ENCODE measurements around the gene G6PC2. TPM values are rescaled to one million over a fixed set of nuclear protein-coding genes. Genes with fewer than 3 reads are reported as not detected.

The G6PC2 gene
- total and polyA plus RNA-seq, 10 of the 15 experiments (the other 5 are each of a cell fraction or from before 2014, with no cell fraction given), result not detected

DNA sequence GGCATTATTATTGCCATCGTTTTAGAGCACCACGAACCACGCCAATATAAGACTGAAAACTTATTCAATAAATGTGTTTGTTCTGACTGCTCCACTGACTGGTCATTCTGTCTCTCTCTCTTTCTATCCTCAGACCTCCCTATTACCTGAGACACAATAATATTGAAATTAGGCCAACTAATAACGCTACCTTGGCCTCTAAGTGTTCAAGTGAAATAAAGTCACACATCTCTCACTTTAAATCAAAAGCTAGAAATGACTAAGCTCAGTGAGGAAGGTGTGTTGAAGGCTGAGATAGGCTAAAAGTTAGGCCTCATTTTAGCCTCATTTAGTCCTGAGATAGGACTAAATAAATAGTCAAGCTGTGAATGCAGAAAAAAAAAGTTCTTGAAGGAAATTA is 38.8 kb downstream of the G6PC2 start:
- TF ChIP-seq, protein P1, sequence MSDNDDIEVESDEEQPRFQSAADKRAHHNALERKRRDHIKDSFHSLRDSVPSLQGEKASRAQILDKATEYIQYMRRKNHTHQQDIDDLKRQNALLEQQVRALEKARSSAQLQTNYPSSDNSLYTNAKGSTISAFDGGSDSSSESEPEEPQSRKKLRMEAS (IDR thresholded peaks at IDR 0.05; ENCODE audit: low read depth, low read length), result no peak
- no peak for TF ChIP-seq BCL11A (IDR thresholded peaks at IDR 0.05; ENCODE audit: low read depth, low read length)
- TF ChIP-seq, protein P2, sequence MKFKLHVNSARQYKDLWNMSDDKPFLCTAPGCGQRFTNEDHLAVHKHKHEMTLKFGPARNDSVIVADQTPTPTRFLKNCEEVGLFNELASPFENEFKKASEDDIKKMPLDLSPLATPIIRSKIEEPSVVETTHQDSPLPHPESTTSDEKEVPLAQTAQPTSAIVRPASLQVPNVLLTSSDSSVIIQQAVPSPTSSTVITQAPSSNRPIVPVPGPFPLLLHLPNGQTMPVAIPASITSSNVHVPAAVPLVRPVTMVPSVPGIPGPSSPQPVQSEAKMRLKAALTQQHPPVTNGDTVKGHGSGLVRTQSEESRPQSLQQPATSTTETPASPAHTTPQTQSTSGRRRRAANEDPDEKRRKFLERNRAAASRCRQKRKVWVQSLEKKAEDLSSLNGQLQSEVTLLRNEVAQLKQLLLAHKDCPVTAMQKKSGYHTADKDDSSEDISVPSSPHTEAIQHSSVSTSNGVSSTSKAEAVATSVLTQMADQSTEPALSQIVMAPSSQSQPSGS (IDR thresholded peaks at IDR 0.05; ENCODE audit: low read length), result peak; percentile 51; the same call in 1 of the 2 replicates
- no peak for TF ChIP-seq SP1 (IDR thresholded peaks at IDR 0.05; ENCODE audit: low read depth, low read length)
- TF ChIP-seq JUNB (IDR thresholded peaks at IDR 0.05), result peak; percentile 94
- 0 out of 2 replicates have a peak, but pooled peaks have one; percentile 25 for TF ChIP-seq GABPA (IDR thresholded peaks at IDR 0.05; ENCODE audit: low read depth)
- TF ChIP-seq, protein P3, sequence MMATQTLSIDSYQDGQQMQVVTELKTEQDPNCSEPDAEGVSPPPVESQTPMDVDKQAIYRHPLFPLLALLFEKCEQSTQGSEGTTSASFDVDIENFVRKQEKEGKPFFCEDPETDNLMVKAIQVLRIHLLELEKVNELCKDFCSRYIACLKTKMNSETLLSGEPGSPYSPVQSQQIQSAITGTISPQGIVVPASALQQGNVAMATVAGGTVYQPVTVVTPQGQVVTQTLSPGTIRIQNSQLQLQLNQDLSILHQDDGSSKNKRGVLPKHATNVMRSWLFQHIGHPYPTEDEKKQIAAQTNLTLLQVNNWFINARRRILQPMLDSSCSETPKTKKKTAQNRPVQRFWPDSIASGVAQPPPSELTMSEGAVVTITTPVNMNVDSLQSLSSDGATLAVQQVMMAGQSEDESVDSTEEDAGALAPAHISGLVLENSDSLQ (IDR thresholded peaks at IDR 0.05), result no peak
- TF ChIP-seq, protein P4, sequence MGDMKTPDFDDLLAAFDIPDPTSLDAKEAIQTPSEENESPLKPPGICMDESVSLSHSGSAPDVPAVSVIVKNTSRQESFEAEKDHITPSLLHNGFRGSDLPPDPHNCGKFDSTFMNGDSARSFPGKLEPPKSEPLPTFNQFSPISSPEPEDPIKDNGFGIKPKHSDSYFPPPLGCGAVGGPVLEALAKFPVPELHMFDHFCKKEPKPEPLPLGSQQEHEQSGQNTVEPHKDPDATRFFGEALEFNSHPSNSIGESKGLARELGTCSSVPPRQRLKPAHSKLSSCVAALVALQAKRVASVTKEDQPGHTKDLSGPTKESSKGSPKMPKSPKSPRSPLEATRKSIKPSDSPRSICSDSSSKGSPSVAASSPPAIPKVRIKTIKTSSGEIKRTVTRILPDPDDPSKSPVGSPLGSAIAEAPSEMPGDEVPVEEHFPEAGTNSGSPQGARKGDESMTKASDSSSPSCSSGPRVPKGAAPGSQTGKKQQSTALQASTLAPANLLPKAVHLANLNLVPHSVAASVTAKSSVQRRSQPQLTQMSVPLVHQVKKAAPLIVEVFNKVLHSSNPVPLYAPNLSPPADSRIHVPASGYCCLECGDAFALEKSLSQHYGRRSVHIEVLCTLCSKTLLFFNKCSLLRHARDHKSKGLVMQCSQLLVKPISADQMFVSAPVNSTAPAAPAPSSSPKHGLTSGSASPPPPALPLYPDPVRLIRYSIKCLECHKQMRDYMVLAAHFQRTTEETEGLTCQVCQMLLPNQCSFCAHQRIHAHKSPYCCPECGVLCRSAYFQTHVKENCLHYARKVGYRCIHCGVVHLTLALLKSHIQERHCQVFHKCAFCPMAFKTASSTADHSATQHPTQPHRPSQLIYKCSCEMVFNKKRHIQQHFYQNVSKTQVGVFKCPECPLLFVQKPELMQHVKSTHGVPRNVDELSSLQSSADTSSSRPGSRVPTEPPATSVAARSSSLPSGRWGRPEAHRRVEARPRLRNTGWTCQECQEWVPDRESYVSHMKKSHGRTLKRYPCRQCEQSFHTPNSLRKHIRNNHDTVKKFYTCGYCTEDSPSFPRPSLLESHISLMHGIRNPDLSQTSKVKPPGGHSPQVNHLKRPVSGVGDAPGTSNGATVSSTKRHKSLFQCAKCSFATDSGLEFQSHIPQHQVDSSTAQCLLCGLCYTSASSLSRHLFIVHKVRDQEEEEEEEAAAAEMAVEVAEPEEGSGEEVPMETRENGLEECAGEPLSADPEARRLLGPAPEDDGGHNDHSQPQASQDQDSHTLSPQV (IDR thresholded peaks at IDR 0.05), result no peak
- peak; percentile 43 for TF ChIP-seq RUNX3 (IDR thresholded peaks at IDR 0.05; ENCODE audit: low read length)
- peak; percentile 45; the same call in 1 of the 2 replicates for TF ChIP-seq IRF4 (IDR thresholded peaks at IDR 0.05; ENCODE audit: low read depth, low read length)
- peak; percentile 70 for TF ChIP-seq NFIC (IDR thresholded peaks at IDR 0.05; ENCODE audit: low read depth, low read length)
- TF ChIP-seq FOXM1 (IDR thresholded peaks at IDR 0.05; ENCODE audit: low read depth, low read length), result 0 out of 2 replicates have a peak, but pooled peaks have one; percentile 30
- no peak for TF ChIP-seq NRF1 (conservative IDR thresholded peaks at IDR 0.05; ENCODE audit: low read depth, low read length)
- WGBS (ENCODE audit: insufficient coverage, insufficient replicate concordance, low lambda C conversion rate, missing lambda C conversion rate), result 10% methylated on average over 4 of the region's 4 CpGs
- no TSS peak for BruUV-seq (replicated peaks)
- H3K4me1 ChIP-seq (ENCODE audit: control insufficient read depth, insufficient read depth, low read length), result no peaks in the 10 kb centered on the region
- no peaks in the 10 kb centered on the region for H3K79me2 ChIP-seq (ENCODE audit: control insufficient read depth, insufficient read depth, low read length)
- peak; percentile 63 for ATAC-seq
- H3K9me3 ChIP-seq (replicated peaks; ENCODE audit: control insufficient read depth, insufficient read depth, low read length), result no peaks in the 10 kb centered on the region
- ChIA-PET SMC1A (ENCODE audit: uncharacterized antibody, unreplicated experiment) (no interaction called here), RAD21 (ENCODE audit: unreplicated experiment) (no interaction called here), POLR2A (no interaction called here), CTCF (interaction anchor here (0.7 to 2.2 kb wide), 3 partner anchors 9 to 180 kb away, joined by 3 to 5 read pairs (median 4); no protein-coding TSS in a partner anchor)
- no peak overlapping the region for H3K9ac ChIP-seq (ENCODE audit: control insufficient read depth, insufficient read depth, low read length)
- no peak for DNase-seq (ENCODE audit: low read depth, low spot score)
- no peak overlapping the region for H2AFZ ChIP-seq (ENCODE audit: control insufficient read depth, low read depth, low read length)
- no peaks in the 10 kb centered on the region for H4K20me1 ChIP-seq (ENCODE audit: control insufficient read depth, insufficient read depth)
- H3K4me3 ChIP-seq, result no peak overlapping the region
- peak; percentile 90 for FAIRE-seq
- intact Hi-C loops (cut with micrococcal nuclease; ENCODE audit: unreplicated experiment) (no loop called here), in situ Hi-C loops (cut with MboI) (no loop called here)
- H3K27me3 ChIP-seq (replicated peaks in 1 of 2; ENCODE audit: control insufficient read depth in 2 of 2, insufficient read depth in 2 of 2, low read length in 1 of 2), result peaks cover 0 to 2% of the 10 kb centered on the region in 2 experiments; a peak in 1 of 4 replicates
- H3K27ac ChIP-seq (ENCODE audit: control insufficient read depth, insufficient read depth), result no peak overlapping the region
- no peak overlapping the region for H3K4me2 ChIP-seq (ENCODE audit: control insufficient read depth, insufficient read depth)
- no peaks in the 10 kb centered on the region for H3K36me3 ChIP-seq (ENCODE audit: control insufficient read depth in 2 of 2, insufficient read depth in 2 of 2, low read length in 1 of 2)
